HG02870 (cell line): Measurements from ENCODE around the gene SLC7A4.

Source experiments
- ATAC-seq: cut with Tn5 transposase; IDR thresholded peaks from one replicate; pipeline ENCODE4 v1.9.1; 2021; ENCODE audit warnings: mild to moderate bottlenecking, moderate library complexity; ENCODE audit not compliant: unreplicated experiment

SLC7A4 gene

DNA sequence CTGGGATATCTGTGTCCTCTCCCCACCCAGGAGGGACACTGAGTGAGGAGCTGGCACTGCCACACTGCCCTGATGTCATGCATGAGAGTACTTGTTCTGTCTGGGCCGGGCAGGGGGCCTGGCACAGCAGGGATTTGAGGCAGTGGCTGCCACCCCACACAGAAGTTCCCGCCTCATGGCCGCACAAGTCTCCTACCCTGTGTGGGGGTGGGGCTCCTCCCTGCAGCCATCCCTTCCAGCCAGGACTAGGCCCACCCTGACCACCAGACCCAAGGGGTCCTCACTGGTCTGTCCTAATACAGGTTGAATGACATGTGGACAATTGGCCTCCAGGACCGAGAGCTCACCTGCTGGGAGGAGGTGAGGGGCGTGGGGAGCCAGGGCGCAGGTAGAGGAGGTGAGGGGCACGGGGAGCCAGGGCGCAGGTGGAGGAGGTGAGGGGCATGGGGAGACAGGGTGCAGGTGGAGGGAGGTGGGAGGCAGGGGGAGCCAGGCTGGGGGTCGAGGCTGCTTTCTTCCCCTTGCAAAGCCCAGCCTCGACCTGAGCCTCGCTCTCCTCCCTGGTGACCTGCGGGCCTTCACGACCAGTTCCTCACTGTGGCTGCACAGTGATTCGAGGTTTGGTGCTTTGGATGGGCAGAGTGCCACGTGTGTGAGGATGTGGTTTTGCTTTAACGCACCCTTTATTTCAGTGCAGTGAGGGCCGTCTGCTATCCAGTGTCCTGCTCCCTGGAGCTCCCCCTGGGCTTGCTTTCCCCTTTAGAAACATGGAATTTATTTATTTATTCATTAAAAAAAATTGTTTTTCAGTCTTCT lies 42.8 kb downstream of the SLC7A4 start:
- ATAC-seq: no peak

- ATAC-seq: no peak
Measured at GRCh38 chr22:20988573-20989322, 43.6 kb downstream of the SLC7A4 start.

- ATAC-seq: no peak
Measured at GRCh38 chr22:20987375-20987774, 45.0 kb downstream of the SLC7A4 start.

DNA sequence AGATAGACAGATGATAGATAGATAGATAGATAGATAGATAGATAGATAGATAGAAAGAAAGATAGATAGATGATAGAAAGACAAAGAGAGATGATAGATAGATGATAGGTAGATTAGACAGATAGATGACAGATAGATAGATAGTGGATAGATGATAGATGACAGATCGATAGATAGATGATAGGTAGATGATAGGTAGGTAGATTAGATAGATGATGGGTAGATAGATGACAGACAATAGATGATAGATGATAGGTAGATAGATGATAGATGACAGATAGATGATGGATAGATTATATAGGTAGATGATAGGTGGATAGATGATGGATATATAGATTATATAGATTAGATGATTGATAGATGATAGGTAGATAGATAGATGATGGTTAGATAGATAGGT lies 46.0 kb downstream of the SLC7A4 start:
- ATAC-seq: no peak

DNA sequence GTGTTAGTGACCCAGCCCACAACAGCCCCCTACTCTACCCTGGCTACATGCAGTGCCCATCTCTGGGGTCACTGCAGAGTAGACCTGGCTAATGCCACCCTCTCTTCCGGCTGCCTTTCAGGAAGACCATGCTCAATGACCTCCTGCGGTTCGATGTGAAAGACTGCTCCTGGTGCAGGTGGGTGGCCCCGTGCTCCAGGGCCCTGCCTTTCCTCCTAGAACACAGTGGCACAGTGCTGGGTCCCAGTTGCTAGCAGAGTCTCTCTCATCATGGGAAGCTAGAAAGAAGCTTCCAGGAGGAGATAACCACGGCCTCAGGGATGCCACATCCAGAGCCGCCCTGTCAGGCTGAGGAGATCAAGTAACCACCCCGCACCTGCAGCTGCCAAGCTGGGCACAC lies 46.6 kb downstream of the SLC7A4 start:
- no peak for ATAC-seq

GRCh38 chr22:20983081-20983771 lies 49.1 kb downstream of the SLC7A4 start:
- ATAC-seq: no peak

DNA sequence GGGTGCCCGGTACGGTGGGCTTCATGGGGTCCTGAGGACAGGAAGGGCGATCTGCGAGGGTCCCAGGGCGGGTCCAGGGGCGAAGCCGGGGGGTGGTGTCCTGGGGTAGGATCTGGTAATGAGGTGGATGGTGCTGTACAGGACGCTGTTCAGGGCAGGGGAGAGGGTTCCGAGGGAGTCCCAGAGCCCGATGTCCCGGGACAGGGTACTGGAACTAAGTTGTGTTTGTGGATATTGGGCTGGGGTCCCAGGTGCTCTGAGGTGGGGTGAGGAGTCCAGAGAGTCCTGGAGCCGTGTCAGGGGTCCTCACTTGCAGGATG lies 49.8 kb downstream of the SLC7A4 start:
- ATAC-seq: no peak

GRCh38 chr22:20981787-20982562 lies 50.4 kb downstream of the SLC7A4 start, which contains the start of gene LZTR1:
TSS of gene LZTR1 (plus strand) at chr22:20982297. CDS start at chr22:20982372, 75 bp downstream.
- peak; percentile 70 for ATAC-seq

DNA sequence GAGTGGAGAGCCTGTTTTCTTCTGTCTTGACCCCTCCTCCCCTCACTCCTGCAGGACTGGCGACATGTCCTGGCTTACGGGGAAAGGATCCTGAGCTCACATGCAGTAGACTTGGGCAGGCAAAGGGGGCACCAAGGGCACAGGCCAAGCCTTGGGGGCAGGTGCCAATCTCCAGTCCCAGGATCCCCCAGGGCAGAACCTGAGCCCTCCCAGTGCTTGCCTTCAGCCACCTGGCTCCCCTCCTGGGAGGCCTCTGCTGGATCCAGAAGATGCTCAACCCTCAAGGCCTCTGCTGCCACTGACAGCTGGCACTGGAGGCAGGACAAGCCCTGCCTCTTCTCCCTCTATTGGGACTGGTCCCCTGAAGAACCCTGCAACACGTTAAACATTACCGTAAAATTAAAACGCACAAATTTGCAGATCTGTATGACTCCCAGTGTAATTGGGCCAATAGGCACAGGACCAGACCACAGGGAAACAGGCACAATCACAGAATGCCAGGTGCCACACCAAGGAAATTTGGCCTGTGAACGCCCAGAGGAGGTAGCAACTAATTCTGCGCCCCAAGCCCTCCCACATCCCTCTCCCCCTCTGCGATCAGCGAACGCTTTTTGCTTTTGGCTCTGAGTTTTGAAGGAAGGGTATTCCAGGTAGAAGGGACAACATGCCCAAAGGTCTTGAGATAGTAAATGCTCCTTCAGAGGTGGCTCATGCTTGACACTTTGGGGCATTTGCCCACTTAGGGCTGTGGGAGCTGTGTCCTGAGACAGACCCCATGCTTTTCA lies 51.2 kb downstream of the SLC7A4 start:
- ATAC-seq: no peak

GRCh38 chr22:20980523-20980922 lies 51.8 kb downstream of the SLC7A4 start:
- ATAC-seq: no peak

GRCh38 chr22:20979940-20980453 lies 52.4 kb downstream of the SLC7A4 start:
- ATAC-seq: no peak

DNA sequence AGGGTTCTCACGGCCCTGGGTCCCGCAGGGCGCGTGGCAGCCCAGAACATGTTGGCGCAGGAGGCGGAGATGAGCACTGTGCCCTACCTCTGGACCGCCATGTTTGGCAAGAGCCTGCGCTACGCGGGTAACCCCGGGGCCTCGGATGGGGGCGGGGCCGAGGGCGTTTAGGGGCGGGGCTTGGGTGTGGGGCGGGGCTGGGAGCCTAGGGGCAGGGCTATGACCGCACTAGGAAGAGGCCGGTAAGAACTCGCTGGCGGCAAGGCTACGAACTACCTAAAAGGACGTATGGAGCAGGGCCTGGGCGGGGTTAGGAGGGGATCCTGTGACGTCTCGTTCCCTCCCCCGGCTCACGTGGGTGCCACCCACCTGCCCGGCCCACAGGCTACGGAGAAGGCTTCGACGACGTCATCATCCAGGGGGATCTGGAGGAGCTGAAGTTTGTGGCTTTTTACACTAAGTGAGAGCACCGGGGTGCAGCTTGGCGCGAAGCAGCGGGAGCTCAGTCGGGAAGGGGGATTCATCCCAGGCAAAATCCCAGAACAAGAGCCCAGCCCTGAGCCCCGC lies 53.0 kb downstream of the SLC7A4 start:
- no peak for ATAC-seq
